ENCODE results near the gene ZNF106.

DNA sequence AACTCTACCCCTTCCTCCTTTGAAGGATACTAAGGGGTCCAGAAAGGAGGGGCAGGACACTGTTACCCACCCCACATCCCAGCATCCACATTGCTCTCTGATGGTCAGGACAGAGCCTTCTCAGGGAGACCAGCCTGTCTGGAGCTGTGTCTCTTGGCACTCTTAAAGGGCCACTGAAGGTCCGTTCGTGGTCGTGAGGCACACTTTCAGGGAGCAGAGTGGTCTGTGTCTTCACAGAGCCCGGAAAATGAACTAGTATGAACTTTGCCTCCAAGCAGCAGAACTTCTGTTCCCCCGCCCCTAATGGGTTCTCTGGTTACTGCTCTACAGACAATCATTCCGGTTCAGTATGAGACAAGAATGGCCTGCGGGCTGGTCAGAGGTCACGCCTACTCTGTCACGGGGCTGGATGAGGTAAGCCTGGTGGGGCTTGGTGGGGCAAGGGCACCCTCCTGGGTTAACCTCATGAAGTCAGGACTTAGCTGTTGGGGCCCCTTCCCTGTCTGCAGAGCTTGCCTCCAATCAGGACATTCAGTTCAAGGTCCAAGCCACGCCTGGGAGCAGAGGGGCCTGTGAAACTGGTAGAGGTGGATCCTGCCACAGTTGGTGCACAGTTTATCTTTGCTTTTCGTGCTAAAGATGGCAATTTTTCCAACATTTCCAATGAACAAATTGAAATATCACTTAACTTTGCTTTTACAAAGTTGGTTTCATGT, 98.5 kb downstream of the ZNF106 start:
- TF ChIP-seq, protein P1, sequence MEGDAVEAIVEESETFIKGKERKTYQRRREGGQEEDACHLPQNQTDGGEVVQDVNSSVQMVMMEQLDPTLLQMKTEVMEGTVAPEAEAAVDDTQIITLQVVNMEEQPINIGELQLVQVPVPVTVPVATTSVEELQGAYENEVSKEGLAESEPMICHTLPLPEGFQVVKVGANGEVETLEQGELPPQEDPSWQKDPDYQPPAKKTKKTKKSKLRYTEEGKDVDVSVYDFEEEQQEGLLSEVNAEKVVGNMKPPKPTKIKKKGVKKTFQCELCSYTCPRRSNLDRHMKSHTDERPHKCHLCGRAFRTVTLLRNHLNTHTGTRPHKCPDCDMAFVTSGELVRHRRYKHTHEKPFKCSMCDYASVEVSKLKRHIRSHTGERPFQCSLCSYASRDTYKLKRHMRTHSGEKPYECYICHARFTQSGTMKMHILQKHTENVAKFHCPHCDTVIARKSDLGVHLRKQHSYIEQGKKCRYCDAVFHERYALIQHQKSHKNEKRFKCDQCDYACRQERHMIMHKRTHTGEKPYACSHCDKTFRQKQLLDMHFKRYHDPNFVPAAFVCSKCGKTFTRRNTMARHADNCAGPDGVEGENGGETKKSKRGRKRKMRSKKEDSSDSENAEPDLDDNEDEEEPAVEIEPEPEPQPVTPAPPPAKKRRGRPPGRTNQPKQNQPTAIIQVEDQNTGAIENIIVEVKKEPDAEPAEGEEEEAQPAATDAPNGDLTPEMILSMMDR (IDR thresholded peaks at IDR 0.05), result no peak
- no peak for TF ChIP-seq POLR2A (IDR thresholded peaks at IDR 0.05)
- no peak for TF ChIP-seq EP300 (IDR thresholded peaks at IDR 0.05)
